A673 (cell line): ENCODE measurements around the gene ZC3HAV1.

ENCODE experiments used
- EZH2 ChIP-seq: fragments of 200-600 bp; sonication (generic); IDR thresholded peaks from 2 replicates; pipeline ENCODE4 v1.6.1; 2017; ENCODE audit warnings: borderline replicate concordance, low read depth, mild to moderate bottlenecking, mixed read lengths, antibody characterized with exemption, low read length; ENCODE audit not compliant: poor library complexity, severe bottlenecking
- TF ChIP-seq, protein P1 (sequence below): fragments of 300-800, 200-600 bp; sonication (generic); conservative IDR thresholded peaks from 2 replicates; pipeline ENCODE4 v1.5.1; 2017; ENCODE audit warnings: low read depth, mild to moderate bottlenecking, antibody characterized with exemption, low read length, moderate library complexity, mixed read lengths

DNA sequence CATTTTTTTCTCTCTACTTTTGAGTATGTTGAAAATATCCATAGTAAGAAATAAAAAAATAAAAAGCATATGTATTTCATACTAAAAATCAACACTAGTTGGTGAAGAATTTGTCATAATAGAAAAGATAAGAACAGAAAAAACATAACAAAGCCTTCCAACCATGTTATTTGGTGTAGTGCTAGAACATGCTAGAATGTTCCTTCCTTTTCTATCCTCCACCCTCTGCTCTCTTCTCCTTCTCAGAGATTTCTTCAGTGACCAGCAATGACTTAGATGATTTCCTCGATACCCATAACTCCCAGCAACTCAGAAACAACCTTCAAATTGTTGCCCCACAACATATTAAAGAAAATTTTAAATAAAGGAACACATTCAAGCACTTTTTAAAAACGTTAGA is 2.6 kb downstream of the ZC3HAV1 start:
- TF ChIP-seq, protein P1, sequence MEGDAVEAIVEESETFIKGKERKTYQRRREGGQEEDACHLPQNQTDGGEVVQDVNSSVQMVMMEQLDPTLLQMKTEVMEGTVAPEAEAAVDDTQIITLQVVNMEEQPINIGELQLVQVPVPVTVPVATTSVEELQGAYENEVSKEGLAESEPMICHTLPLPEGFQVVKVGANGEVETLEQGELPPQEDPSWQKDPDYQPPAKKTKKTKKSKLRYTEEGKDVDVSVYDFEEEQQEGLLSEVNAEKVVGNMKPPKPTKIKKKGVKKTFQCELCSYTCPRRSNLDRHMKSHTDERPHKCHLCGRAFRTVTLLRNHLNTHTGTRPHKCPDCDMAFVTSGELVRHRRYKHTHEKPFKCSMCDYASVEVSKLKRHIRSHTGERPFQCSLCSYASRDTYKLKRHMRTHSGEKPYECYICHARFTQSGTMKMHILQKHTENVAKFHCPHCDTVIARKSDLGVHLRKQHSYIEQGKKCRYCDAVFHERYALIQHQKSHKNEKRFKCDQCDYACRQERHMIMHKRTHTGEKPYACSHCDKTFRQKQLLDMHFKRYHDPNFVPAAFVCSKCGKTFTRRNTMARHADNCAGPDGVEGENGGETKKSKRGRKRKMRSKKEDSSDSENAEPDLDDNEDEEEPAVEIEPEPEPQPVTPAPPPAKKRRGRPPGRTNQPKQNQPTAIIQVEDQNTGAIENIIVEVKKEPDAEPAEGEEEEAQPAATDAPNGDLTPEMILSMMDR, result no peak
- no peak for TF ChIP-seq EZH2
